Transverse colon (tissue), 3 donors: ENCODE results near the gene TMEM107.

ENCODE experiments used
- CTCF ChIP-seq, 5 experiments: fragments of 200-600 bp in 3 of 5; fragments of 450-650 bp in 2 of 5; sonication (generic) in 3 of 5; IDR thresholded peaks; 1 replicate in 2 of 5; 2 replicates in 3 of 5; pipeline ENCODE4 v1.5.1; 2016 to 2017; ENCODE audit warnings: antibody characterized with exemption in 5 of 5, inconsistent platforms in 3 of 5, mild to moderate bottlenecking in 2 of 5, moderate library complexity in 1 of 5
- POLR2A ChIP-seq: fragments of 450-650 bp; IDR thresholded peaks from one replicate; pipeline ENCODE4 v1.6.1; 2016; ENCODE audit warnings: antibody characterized with exemption, mild to moderate bottlenecking, moderate library complexity

- no peak for TF ChIP-seq CTCF (IDR thresholded peaks at IDR 0.05)
- TF ChIP-seq POLR2A, result no peak
Observed at GRCh38 chr17:8160741-8161221, 15.4 kb downstream of the TMEM107 start.
